Bronchus fibroblast of lung (primary cell): ENCODE measurements around the gene DNAJB2. TPM values are rescaled to one million over a fixed set of nuclear protein-coding genes. Genes with fewer than 3 reads are reported as not detected.

ENCODE experiments used
- total RNA-seq: library from RNA; depleted of rRNA; stranded (reverse); fragments of >200 nt; gene quantifications from 2 replicates; pipeline ENCODE4 v1.2.3, GENCODE V29; 2015

Gene DNAJB2
- 19.8 and 23.7 TPM in 2 replicates for total RNA-seq

DNA sequence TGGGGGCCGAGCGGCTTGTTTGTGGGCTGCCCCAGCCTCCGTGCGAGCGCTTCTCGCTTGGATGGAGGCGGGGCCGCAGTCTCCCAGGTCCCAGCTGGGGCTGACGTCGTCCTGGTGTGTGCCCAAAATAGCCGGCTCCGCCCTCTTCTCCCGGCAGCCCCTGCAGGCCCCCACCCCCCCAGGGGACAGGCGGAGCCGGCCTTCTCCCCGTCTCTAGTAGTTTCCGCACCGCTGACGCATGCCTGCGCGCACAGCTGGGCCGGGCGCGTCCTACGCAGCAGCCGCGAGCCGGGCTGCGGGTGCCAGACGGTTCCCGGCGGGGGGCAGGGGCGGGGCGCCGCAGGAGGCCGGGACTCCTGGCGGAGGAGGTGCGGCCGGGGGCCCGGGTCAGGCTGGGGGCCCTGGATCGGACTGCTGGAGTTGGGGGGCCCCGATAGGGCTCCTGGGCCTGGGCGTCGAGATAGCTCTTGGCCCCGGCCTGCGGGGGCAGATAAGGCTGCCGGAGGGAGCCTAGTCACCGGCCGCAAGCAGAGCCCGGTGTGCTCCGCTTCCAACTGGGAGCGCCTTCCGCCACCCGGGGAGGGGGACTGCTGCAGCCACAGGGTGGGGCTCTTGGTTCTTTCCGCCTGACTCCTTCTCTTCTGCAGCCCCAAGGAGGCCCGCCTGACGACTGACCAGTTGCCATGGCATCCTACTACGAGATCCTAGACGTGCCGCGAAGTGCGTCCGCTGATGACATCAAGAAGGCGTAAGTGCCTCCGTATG, at the start of gene DNAJB2:
DNAJB2 (plus strand) TSS at position 216 of the 765 bp plus-strand sequence; CDS start at position 684, 468 bp downstream.

DNA sequence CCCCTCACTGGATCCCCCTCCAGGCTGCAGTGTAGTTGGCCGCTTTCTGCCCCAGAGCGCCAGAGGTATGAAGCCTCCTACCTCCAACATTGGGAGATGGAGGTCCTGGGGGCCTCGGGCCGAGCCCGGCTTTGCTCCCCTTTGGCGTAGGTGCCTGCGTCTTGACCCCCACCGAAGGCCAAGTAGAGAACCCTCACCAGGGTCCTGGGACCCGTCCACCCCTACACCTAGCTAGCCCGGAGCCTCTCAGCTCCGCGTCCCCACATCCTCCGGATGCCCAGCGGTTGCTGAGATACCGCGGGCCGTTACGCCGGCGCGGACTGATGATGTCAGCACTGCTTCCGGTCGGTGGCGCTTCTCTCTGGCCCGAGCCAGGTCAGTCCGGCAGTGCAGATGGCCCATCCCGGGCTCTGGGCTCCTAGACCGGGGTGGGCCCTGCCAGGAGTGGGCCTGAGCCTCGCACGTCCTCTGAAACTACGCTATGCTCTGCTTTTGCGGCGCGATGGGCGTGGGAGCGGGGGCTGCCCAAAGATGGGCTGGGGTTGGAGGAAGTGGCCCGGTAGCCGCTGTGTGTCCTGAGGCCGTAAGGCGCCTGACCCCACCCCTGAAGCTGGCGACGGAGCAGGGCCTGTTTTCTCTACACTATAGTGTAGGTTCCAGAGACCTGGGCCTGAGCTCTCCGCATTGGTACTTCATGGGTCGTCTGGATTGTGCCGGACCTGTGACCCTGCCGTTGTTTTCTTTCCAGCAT, 33.8 kb upstream of the DNAJB2 start, which contains the start of the genes GLB1L and STK16:
GLB1L (minus strand) TSS at position 297 of the 751 bp plus-strand sequence. CDS start 1,871 bp downstream, outside the sequence.
STK16 (plus strand) TSS at position 332 of the 751 bp plus-strand sequence. CDS start 521 bp downstream, outside the sequence.

DNA sequence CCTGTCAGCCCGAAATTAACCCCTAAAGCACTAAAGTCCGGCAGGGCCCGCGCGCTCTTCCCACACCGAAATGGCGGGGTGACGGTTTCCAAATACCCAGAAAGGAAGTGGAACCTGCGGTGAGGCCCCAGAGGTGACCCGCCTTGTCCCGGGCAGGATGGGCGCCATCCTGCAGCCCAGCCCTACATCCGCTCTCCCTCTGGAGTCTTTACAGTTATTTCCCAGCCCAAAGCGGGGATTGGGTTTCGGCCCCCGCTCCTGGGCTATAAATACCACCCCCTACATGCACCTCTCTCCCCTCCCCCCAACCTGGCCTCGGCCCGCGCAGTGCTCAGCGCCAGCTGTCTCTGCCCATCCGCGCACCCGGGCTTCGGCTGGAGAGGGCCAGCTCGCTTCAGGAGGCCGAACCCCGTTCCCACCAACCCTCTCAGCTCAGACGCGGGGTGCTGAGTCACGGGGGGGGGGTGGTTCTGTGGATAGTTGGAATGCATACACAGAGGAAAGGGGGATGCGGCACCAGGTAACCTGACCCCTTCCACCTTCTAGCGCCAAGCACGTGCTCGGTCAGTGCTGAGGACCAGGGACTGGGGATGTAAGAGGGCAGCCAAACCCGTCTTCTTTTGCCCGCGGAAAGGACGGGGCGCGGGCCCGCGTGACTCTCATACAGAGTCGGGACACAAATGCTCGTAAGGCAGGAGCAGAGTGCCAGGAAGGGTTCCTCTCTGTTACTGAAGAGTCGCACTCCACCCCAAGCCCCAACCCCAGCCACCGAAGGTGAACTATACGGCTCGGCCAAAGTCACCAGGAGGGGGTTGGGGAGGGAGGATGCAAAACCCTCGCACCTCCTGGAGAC, 26.0 kb upstream of the DNAJB2 start, which contains the start of gene TUBA4B:
TUBA4B (plus strand) TSS at position 344 of the 853 bp plus-strand sequence; CDS start at position 509, 165 bp downstream.

DNA sequence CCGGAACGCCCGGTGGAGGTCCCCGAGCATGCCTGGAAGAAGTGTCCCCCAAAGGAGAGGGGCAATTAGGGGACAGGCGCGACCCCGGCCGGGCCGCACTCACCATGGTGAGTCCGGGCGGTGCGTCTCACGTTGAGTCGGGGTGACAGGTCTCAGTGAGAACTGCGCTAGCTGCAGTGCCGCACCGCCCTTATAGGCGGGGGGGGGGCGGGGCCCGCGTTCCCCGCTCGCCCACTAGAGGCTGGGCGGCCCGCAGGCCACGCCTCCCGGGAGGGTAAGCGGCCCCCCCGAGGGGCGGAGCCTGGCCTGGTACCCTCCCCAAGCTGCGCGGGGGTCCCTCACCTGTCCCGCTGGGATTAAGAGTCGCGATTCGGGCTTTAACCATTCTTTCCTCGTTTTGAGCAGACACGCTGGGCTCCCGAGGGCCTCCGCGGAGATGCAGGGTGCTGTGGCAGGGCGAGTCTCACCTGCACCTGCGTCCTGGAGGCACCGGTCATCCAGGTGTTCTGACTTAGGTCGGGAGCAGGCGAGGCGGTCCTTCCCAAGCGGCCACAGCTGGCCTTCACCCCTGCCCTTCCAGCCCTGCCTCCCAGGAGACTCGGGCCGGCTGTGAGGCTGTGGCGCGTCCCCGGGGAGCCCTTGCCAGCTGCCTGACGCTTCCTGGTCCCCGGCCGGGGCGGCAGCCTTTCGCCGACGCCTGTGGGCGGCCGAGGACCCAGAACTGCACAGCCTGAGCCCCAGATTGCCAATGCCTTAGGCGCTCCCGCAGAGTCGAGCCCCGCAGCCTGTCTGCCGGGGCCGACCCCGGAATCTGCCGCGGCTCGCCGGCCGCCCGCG, 25.2 kb upstream of the DNAJB2 start, which contains the start of gene TUBA4A:
TUBA4A (minus strand) TSS at position 166 of the 837 bp plus-strand sequence; CDS start at position 106, 60 bp downstream.

DNA sequence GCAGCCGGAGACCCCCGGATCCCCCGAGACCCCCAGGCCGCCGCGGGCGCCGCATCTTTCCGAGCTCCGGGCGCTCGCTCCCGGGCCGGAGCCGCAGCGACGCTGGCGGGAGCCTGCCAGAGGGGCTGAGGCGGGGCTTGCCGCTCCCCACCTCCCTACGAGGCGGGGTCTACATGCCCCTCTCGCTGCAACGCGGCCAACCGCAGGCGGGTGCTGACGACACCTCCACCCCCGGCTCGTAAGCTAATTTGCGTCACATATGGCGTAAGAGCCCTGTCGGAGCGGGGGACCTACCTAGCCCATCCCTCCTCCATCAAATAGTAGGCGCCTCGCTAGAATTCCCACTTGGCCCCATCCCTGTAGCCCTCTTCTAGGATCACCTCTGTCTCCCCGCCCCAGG, 30.1 kb downstream of the DNAJB2 start, which contains the start of gene PTPRN:
PTPRN (minus strand) TSS at position 124 of the 400 bp plus-strand sequence; CDS start at position 55, 69 bp downstream.

DNA sequence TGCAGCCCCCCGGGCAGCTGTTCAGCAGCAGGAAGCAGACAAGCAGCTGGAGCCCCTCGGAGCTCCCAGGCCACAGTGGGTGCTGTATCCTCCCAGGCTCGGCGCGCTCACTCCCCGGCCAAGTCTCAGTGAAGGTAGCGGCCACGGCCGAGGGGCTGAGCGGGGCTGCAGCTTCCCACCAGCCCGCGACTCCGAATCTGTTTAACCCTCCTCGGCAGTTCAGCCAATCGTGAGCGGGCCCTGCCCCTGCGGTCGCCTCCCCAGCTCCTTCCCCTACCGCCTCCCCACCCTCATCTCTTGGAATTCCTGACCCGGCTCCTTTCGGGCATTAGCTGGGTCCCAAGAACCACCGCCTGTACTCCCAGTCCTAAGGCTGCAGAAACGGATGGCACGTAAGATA, 53.4 kb downstream of the DNAJB2 start, which contains the start of gene RESP18:
RESP18 (minus strand) TSS at position 203 of the 400 bp plus-strand sequence.

Other genes starting within 250 kb of the DNAJB2 start
- not detected in 2 replicates for gene CFAP65, start 237.8 kb upstream of the DNAJB2 start, total RNA-seq
- gene IHH, start 218.4 kb upstream of the DNAJB2 start, total RNA-seq, result not detected in 2 replicates
- 16.3 and 18.6 TPM in 2 replicates for gene NHEJ1, start 118.6 kb upstream of the DNAJB2 start, total RNA-seq
- 0.45 and 0.50 TPM in 2 replicates for gene SLC23A3, start 109.3 kb upstream of the DNAJB2 start, total RNA-seq
- gene CNPPD1, start 102.4 kb upstream of the DNAJB2 start, total RNA-seq, result 25.0 and 25.4 TPM in 2 replicates
- gene RETREG2, start 101.1 kb upstream of the DNAJB2 start, total RNA-seq, result 34.6 and 41.9 TPM in 2 replicates
- 28.2 and 31.9 TPM in 2 replicates for gene ZFAND2B, start 72.6 kb upstream of the DNAJB2 start, total RNA-seq
- gene ABCB6, start 60.4 kb upstream of the DNAJB2 start, total RNA-seq, result 12.4 and 15.5 TPM in 2 replicates
- gene ATG9A, start 49.7 kb upstream of the DNAJB2 start, total RNA-seq, result 50.8 and 53.8 TPM in 2 replicates
- gene ANKZF1, start 49.6 kb upstream of the DNAJB2 start, total RNA-seq, result 18.7 and 21.7 TPM in 2 replicates
- 11.4 and 12.9 TPM in 2 replicates for gene GLB1L, start 33.9 kb upstream of the DNAJB2 start, total RNA-seq
- 15.9 and 18.8 TPM in 2 replicates for gene STK16, start 33.9 kb upstream of the DNAJB2 start, total RNA-seq
- gene TUBA4B, start 26.1 kb upstream of the DNAJB2 start, total RNA-seq, result not detected in 2 replicates
- gene TUBA4A, start 25.4 kb upstream of the DNAJB2 start, total RNA-seq, result 20.2 and 24.7 TPM in 2 replicates
- 7.9 and 9.8 TPM in 2 replicates for gene PTPRN, start 30.0 kb downstream of the DNAJB2 start, total RNA-seq
- gene RESP18, start 53.4 kb downstream of the DNAJB2 start, total RNA-seq, result not detected in 2 replicates
- 42.2 and 45.6 TPM in 2 replicates for gene DNPEP, start 108.5 kb downstream of the DNAJB2 start, total RNA-seq
- gene DES, start 139.0 kb downstream of the DNAJB2 start, total RNA-seq, result 3.0 and 5.0 TPM in 2 replicates
- 13.2 and 14.0 TPM in 2 replicates for gene SPEG, start 155.5 kb downstream of the DNAJB2 start, total RNA-seq
- gene GMPPA, start 219.5 kb downstream of the DNAJB2 start, total RNA-seq, result 57.2 and 64.1 TPM in 2 replicates
- 0.34 TPM in 1 of 2 replicates, not detected in the other for gene ASIC4, start 235.1 kb downstream of the DNAJB2 start, total RNA-seq